K562 (cell line): ENCODE results near the gene ARPC2. TPM values are rescaled to one million over a fixed set of nuclear protein-coding genes. Genes with fewer than 3 reads are reported as not detected.

Source experiments
- ATAC-seq: fragments of 200-7000 bp; cut with Tn5 transposase; 3 replicates; pipeline ENCODE4 v1.9.1; 2020; ENCODE audit warnings: moderate library complexity
- BruUV-seq: library from RNA; stranded (reverse); fragments of 400-500 nt; replicated peaks from 2 replicates; lab custom pipeline; 2021; lab: Mats Ljungman, UMichigan
- CTCF ChIA-PET: fragments of 300-600 bp; formaldehyde crosslinking; extraction: SDS; loops from one replicate; lab custom pipeline; 2021; ENCODE audit warnings: low intra/inter-chr PET ratio; lab: Yijun Ruan, JAX
- POLR2A ChIA-PET: fragments of 300-600, 350-650 bp; sonication (Branson Sonifier 250); formaldehyde crosslinking; extraction: SDS; loops from one replicate; lab custom pipeline; 2021; ENCODE audit warnings: antibody characterized with exemption, inconsistent platforms; lab: Yijun Ruan, JAX
- DNase-seq, 4 experiments: peaks; one replicate each; pipeline versions ENCODE4 v3.0.0 to v3.0.0-alpha.2; 2011 to 2018; ENCODE audit warnings: low spot score in 3 of 4, mixed read lengths in 3 of 4; ENCODE audit errors: extremely low read depth in 1 of 4
- FAIRE-seq: peaks from 2 replicates; lab custom pipeline; 2011; peaks lifted over from hg19 to GRCh38; lab: Jason Lieb, UNC
- H2AFZ ChIP-seq: 2 replicates; pipeline ENCODE4 v1.6.0; 2011; ENCODE audit warnings: low read depth, low read length, control low read depth, inconsistent platforms
- H3K27ac ChIP-seq: fragments of 200-600 bp; 3 replicates; pipeline ENCODE4 v1.8.0; 2011; ENCODE audit warnings: low read depth, mild to moderate bottlenecking, control low read depth, inconsistent platforms, low read length, moderate library complexity, mixed read lengths; ENCODE audit errors: extremely low read depth
- H3K27me3 ChIP-seq, 2 experiments: fragments of 300-600 bp in 1 of 2; 2 replicates in 1 of 2; 3 replicates in 1 of 2; pipeline versions ENCODE4 v1.6.0 to v1.8.0; 2011; ENCODE audit warnings: inconsistent platforms in 2 of 2, low read length in 2 of 2, mild to moderate bottlenecking in 1 of 2, mixed read lengths in 1 of 2, moderate library complexity in 1 of 2; ENCODE audit not compliant: control insufficient read depth in 2 of 2, insufficient read depth in 2 of 2
- H3K36me3 ChIP-seq: fragments of 300-600 bp; 3 replicates; pipeline ENCODE4 v1.8.0; 2011; ENCODE audit warnings: mild to moderate bottlenecking, low read length, inconsistent platforms; ENCODE audit not compliant: control insufficient read depth, insufficient read depth
- H3K4me1 ChIP-seq, 2 experiments: fragments of 200-600 bp in 1 of 2; replicated peaks in 1 of 2; 2 replicates in 1 of 2; 3 replicates in 1 of 2; pipeline versions ENCODE4 v1.5.1 to v1.8.0; 2011; ENCODE audit warnings: inconsistent platforms in 2 of 2, low read length in 2 of 2, mild to moderate bottlenecking in 1 of 2, mixed read lengths in 1 of 2, moderate library complexity in 1 of 2; ENCODE audit not compliant: control insufficient read depth in 2 of 2, insufficient read depth in 2 of 2
- H3K4me2 ChIP-seq: 2 replicates; pipeline ENCODE4 v1.6.1; 2011; ENCODE audit warnings: low read length, control low read depth, inconsistent platforms, mixed read lengths; ENCODE audit not compliant: insufficient read depth
- H3K4me3 ChIP-seq: fragments of 200-600 bp; sonication (generic), shearing (Covaris generic); 2 replicates; pipeline ENCODE4 v1.5.1; 2016; ENCODE audit warnings: control low read depth, inconsistent platforms
- H3K79me2 ChIP-seq: fragments of 200-600 bp; 3 replicates; pipeline ENCODE4 v1.8.0; 2011; ENCODE audit warnings: low read length, inconsistent platforms; ENCODE audit not compliant: control insufficient read depth, insufficient read depth
- H3K9ac ChIP-seq, 2 experiments: 2 replicates each; pipeline versions ENCODE4 v1.6.0 to v1.6.1; 2011; ENCODE audit warnings: low read depth in 2 of 2, low read length in 2 of 2, control low read depth in 1 of 2, inconsistent platforms in 1 of 2, mild to moderate bottlenecking in 1 of 2, mixed read lengths in 1 of 2; ENCODE audit not compliant: insufficient read depth in 1 of 2
- H3K9me1 ChIP-seq: one replicate; pipeline ENCODE4 v1.6.0; 2011; ENCODE audit warnings: inconsistent platforms, mild to moderate bottlenecking, low read length, moderate library complexity; ENCODE audit not compliant: control insufficient read depth, insufficient read depth
- H3K9me3 ChIP-seq: replicated peaks from 2 replicates; pipeline ENCODE4 v1.5.1; 2011; ENCODE audit warnings: low read depth, low read length, inconsistent platforms; ENCODE audit not compliant: control insufficient read depth, insufficient read depth
- H4K20me1 ChIP-seq: replicated peaks from 2 replicates; pipeline ENCODE4 v1.6.1; 2011; ENCODE audit warnings: low read length, inconsistent platforms, mixed read lengths; ENCODE audit not compliant: control insufficient read depth, insufficient read depth
- CTCFL ChIP-seq: IDR thresholded peaks from 2 replicates; pipeline ENCODE4 v1.6.1; 2011; ENCODE audit warnings: borderline replicate concordance, low read depth, mild to moderate bottlenecking, moderate library complexity, low read length; ENCODE audit not compliant: insufficient read depth, poor library complexity, severe bottlenecking
- EP400 ChIP-seq: fragments of 450-650 bp; IDR thresholded peaks from 2 replicates; pipeline ENCODE4 v1.6.1; 2017; ENCODE audit warnings: antibody characterized with exemption, mild to moderate bottlenecking, moderate library complexity
- HMGN3 ChIP-seq: IDR thresholded peaks from 2 replicates; pipeline ENCODE4 v1.6.1; 2011; ENCODE audit warnings: borderline replicate concordance, low read depth, mild to moderate bottlenecking, mixed read lengths, low read length; ENCODE audit not compliant: insufficient read length; ENCODE audit errors: extremely low read depth
- JUN ChIP-seq, 2 experiments: sonication (generic) in 1 of 2; formaldehyde crosslinking in 1 of 2; IDR thresholded peaks; 2 replicates each; pipeline versions ENCODE4 v1.6.1 to v1.8.0; 2012 to 2022; ENCODE audit warnings: borderline replicate concordance in 2 of 2, mild to moderate bottlenecking in 2 of 2, improper control_type of control experiment in 1 of 2, low read depth in 1 of 2, low read length in 1 of 2, missing genetic modification reagents in 1 of 2
- POLR2A ChIP-seq: fragments of 450-650 bp; conservative IDR thresholded peaks from 2 replicates; pipeline ENCODE4 v1.6.1; 2016
- REST ChIP-seq, 2 experiments: fragments of 450-650 bp; formaldehyde crosslinking in 1 of 2; IDR thresholded peaks; 2 replicates each; pipeline versions ENCODE4 v1.4.0 to v1.6.1; 2014 to 2020; ENCODE audit warnings: mild to moderate bottlenecking in 2 of 2, borderline replicate concordance in 1 of 2, low read depth in 1 of 2
- TBP ChIP-seq: optimal IDR thresholded peaks from 2 replicates; pipeline ENCODE3; 2011; ENCODE audit warnings: low read depth, low read length, improper control_type of control experiment
- ZFX ChIP-seq: sonication (generic); formaldehyde crosslinking; IDR thresholded peaks from 2 replicates; pipeline ENCODE4 v1.8.0; 2022; ENCODE audit warnings: mild to moderate bottlenecking, missing genetic modification reagents, moderate library complexity
- WGBS: fragments of 100-300 bp; shearing (Covaris generic); methylation state at CpG from one replicate; pipeline ENCODE4 v1.1.6; 2016; ENCODE audit warnings: low coverage, mixed read lengths; ENCODE audit not compliant: insufficient coverage; ENCODE audit errors: missing lambda C conversion rate; 5-methylcytosine and 5-hydroxymethylcytosine counted together
- in situ Hi-C: fragments of 300-500 bp; cut with MboI; formaldehyde crosslinking; loops from 4 replicates; pipeline ENCODE4 v1.15.0; 2018; ENCODE audit warnings: inconsistent platforms, mixed read lengths
- intact Hi-C: fragments of 100-400 bp; cut with micrococcal nuclease; formaldehyde crosslinking; loops from 2 replicates; pipeline ENCODE4 v1.14.2; 2022
- polyA plus RNA-seq, 8 experiments: library from polyadenylated mRNA; depleted of rRNA in 4 of 8; stranded (reverse) in 5 of 8; unstranded in 3 of 8; fragments of >200 nt; fragmentation: Nextera tagmentation in 2 of 8; fragmentation: Illumina TruSeq in 1 of 8; extraction: Ambion mirVana in 2 of 8; extraction: Trizol in 1 of 8; gene quantifications; 2 replicates each; pipeline versions ENCODE4 v1.2.1 to v1.2.3, GENCODE V29; 2011 to 2014; ENCODE audit warnings: inconsistent platforms in 1 of 8, missing spikeins in 1 of 8
- total RNA-seq, 7 experiments: library from RNA; depleted of rRNA in 6 of 7; stranded (reverse); fragments of >200 nt in 6 of 7; fragmentation: Illumina TruSeq in 2 of 7; extraction: Trizol in 2 of 7; gene quantifications; 2 replicates each; pipeline versions ENCODE4 v1.2.1 to v1.2.3, GENCODE V29; 2011 to 2021; ENCODE audit warnings: low replicate concordance in 1 of 7

Gene ARPC2
- total and polyA plus RNA-seq, 9 of the 15 experiments (the other 6 are each of a cell fraction or from before 2014, with no cell fraction given), result 81.9 to 187 (median 103) TPM

- POLR2A ChIA-PET, result no interaction called here
- H3K4me1 ChIP-seq, result peaks cover 40 to 48% of the 10 kb centered on the region in 2 experiments
- ATAC-seq, result peak; percentile 79
- peak; percentile 94 for TF ChIP-seq CTCFL
- TF ChIP-seq EP400, result 0 out of 2 replicates have a peak, but pooled peaks have one; percentile 12
- peak; percentile 51 for TF ChIP-seq POLR2A
- peak; percentile 25; the same call in 1 of the 2 replicates for TF ChIP-seq JUN (IDR thresholded peaks at IDR 0.05; ENCODE audit: borderline replicate concordance, low read depth, low read length)
- TF ChIP-seq JUN (CRISPR knock-in tag; IDR thresholded peaks at IDR 0.05; ENCODE audit: borderline replicate concordance), result no peak
- peak; percentile 64 for TF ChIP-seq TBP
- TF ChIP-seq HMGN3, result peak; percentile 75
- peak; percentile 40; the same call in 1 of the 2 replicates for TF ChIP-seq REST (IDR thresholded peaks at IDR 0.05; ENCODE audit: borderline replicate concordance)
- no peak for TF ChIP-seq REST (CRISPR knock-in tag; IDR thresholded peaks at IDR 0.05; ENCODE audit: low read depth)
- peak; percentile 63 for TF ChIP-seq ZFX (CRISPR knock-in tag)
These were observed 75.3 kb downstream of the ARPC2 start, which contains the start of gene TMBIM1 for GRCh38 chr2:218292048-218293014. Gene TMBIM1, minus strand, starts transcription at chr2:218292503. Its CDS starts 10,362 bp downstream, at chr2:218282141.

More at GRCh38 chr2:218292048-218293014, 75.3 kb downstream of the ARPC2 start, which contains the start of gene TMBIM1:
- intact Hi-C loops, result loop anchor here (2.0 to 5.0 kb wide), 2 partner anchors 106 to 275 kb away; partner anchors contain the start of genes CNOT9, CTDSP1 and USP37
- peak; percentile 83 to 89 (median 86) for DNase-seq
- H3K9ac ChIP-seq, result peak within 1 kb of the TSS; percentile 82 to 92
- in situ Hi-C loops, result no loop called here
- WGBS, result 4% methylated on average over 40 of the region's 63 CpGs
- H3K4me2 ChIP-seq, result peak within 1 kb of the TSS; percentile 94
- CTCF ChIA-PET, result no interaction called here
- peaks cover 12% of the 10 kb centered on the region; the same call in 2 of the 3 replicates for H3K36me3 ChIP-seq
- no peaks in the 10 kb centered on the region for H3K27me3 ChIP-seq
- H3K4me3 ChIP-seq, result peak within 1 kb of the TSS; percentile 62
- H2AFZ ChIP-seq, result peak within 1 kb of the TSS; percentile 88
- no peaks in the 10 kb centered on the region for H3K9me3 ChIP-seq
- no peak for FAIRE-seq
- H4K20me1 ChIP-seq, result no peaks in the 10 kb centered on the region
- BruUV-seq, result TSS peak; percentile 39
- peaks cover 50% of the 10 kb centered on the region for H3K79me2 ChIP-seq
- H3K27ac ChIP-seq, result peak within 1 kb of the TSS; percentile 88
- H3K9me1 ChIP-seq, result peaks cover 3% of the 10 kb centered on the region
